WTC11 (cell line): ENCODE data around the gene MFNG.

ENCODE experiments used
- ESRRA ChIP-seq: sonication (generic); formaldehyde crosslinking; IDR thresholded peaks from 2 replicates; pipeline ENCODE4 v1.8.1; 2022; ENCODE audit warnings: mild to moderate bottlenecking, missing genetic modification reagents, borderline replicate concordance
- KAT7 ChIP-seq: sonication (generic); formaldehyde crosslinking; IDR thresholded peaks from 2 replicates; pipeline ENCODE4 v1.8.1; 2023; ENCODE audit warnings: missing genetic modification reagents, mild to moderate bottlenecking, borderline replicate concordance
- MAX ChIP-seq: sonication (generic); formaldehyde crosslinking; IDR thresholded peaks from 2 replicates; pipeline ENCODE4 v1.8.0; 2022; ENCODE audit warnings: mild to moderate bottlenecking, missing genetic modification reagents
- ZNF263 ChIP-seq: sonication (generic); formaldehyde crosslinking; IDR thresholded peaks from 2 replicates; pipeline ENCODE4 v1.8.1; 2022; ENCODE audit warnings: low read depth, mild to moderate bottlenecking, moderate library complexity, missing genetic modification reagents
- ZNF416 ChIP-seq: fragments of 250-450 bp; sonication (Bioruptor Pico); IDR thresholded peaks from 2 replicates; pipeline ENCODE4 v1.9.0; 2021; ENCODE audit warnings: mild to moderate bottlenecking, inconsistent platforms
- TF ChIP-seq, protein P1 (sequence below): fragments of 200-600 bp; IDR thresholded peaks from 2 replicates; pipeline ENCODE4 v1.8.0; 2022; ENCODE audit warnings: antibody characterized with exemption
- TF ChIP-seq, protein P2 (sequence below): sonication (generic); formaldehyde crosslinking; IDR thresholded peaks from 2 replicates; pipeline ENCODE4 v1.8.1; 2022; ENCODE audit warnings: low read depth, mild to moderate bottlenecking, moderate library complexity, missing genetic modification reagents, borderline replicate concordance

GRCh38 chr22:37491559-37492427 lies 5.6 kb upstream of the MFNG start:
- TF ChIP-seq, protein P1, sequence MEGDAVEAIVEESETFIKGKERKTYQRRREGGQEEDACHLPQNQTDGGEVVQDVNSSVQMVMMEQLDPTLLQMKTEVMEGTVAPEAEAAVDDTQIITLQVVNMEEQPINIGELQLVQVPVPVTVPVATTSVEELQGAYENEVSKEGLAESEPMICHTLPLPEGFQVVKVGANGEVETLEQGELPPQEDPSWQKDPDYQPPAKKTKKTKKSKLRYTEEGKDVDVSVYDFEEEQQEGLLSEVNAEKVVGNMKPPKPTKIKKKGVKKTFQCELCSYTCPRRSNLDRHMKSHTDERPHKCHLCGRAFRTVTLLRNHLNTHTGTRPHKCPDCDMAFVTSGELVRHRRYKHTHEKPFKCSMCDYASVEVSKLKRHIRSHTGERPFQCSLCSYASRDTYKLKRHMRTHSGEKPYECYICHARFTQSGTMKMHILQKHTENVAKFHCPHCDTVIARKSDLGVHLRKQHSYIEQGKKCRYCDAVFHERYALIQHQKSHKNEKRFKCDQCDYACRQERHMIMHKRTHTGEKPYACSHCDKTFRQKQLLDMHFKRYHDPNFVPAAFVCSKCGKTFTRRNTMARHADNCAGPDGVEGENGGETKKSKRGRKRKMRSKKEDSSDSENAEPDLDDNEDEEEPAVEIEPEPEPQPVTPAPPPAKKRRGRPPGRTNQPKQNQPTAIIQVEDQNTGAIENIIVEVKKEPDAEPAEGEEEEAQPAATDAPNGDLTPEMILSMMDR: no peak
- TF ChIP-seq ESRRA (CRISPR knock-in tag): no peak
- no peak for TF ChIP-seq ZNF416 (CRISPR knock-in tag)
- TF ChIP-seq, protein P2, sequence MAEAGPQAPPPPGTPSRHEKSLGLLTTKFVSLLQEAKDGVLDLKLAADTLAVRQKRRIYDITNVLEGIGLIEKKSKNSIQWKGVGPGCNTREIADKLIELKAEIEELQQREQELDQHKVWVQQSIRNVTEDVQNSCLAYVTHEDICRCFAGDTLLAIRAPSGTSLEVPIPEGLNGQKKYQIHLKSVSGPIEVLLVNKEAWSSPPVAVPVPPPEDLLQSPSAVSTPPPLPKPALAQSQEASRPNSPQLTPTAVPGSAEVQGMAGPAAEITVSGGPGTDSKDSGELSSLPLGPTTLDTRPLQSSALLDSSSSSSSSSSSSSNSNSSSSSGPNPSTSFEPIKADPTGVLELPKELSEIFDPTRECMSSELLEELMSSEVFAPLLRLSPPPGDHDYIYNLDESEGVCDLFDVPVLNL: no peak
- TF ChIP-seq KAT7 (CRISPR knock-in tag): no peak
- no peak for TF ChIP-seq MAX (CRISPR knock-in tag)
- no peak for TF ChIP-seq ZNF263
